Measurements from ENCODE around the gene NFYB.
"Not testable (repeated sequence)": the region's sequence is repeated elsewhere in the genome, so short reads cannot be mapped to it uniquely, and the experiment has no call there.

The NFYB gene

GRCh38 chr12:104166465-104166864 is 28.5 kb upstream of the NFYB start:
- H3K9ac ChIP-seq, result no peak overlapping the region
- no peaks in the 10 kb centered on the region for H3K36me3 ChIP-seq
- H3K27me3 ChIP-seq, result no peaks in the 10 kb centered on the region
- no peak overlapping the region for H3K27ac ChIP-seq
- H3K9me3 ChIP-seq (replicated peaks in 1 of 11), result peaks cover 0 to 11% (median 0%) of the 10 kb centered on the region in 11 experiments; a peak in 3 of 22 replicates
- no peak for TF ChIP-seq Cebpa-rat (IDR thresholded peaks at IDR 0.05)
- H3K4me1 ChIP-seq, result peaks cover 0 to 13% (median 0%) of the 10 kb centered on the region in 10 experiments; a peak in 5 of 20 replicates
- H3K4me2 ChIP-seq, result no peak overlapping the region
- no peak overlapping the region for H3K4me3 ChIP-seq
- H4K20me1 ChIP-seq, result no peaks in the 10 kb centered on the region

GRCh38 chr12:104165801-104166200 is 27.8 kb upstream of the NFYB start:
- H3K9ac ChIP-seq, result no peak overlapping the region
- H3K9me3 ChIP-seq (replicated peaks in 1 of 11), result peaks cover 0 to 11% (median 0%) of the 10 kb centered on the region in 11 experiments; a peak in 3 of 22 replicates
- TF ChIP-seq Cebpa-rat (IDR thresholded peaks at IDR 0.05), result no peak
- H3K4me1 ChIP-seq, result peaks cover 0 to 13% (median 0%) of the 10 kb centered on the region in 10 experiments; a peak in 5 of 20 replicates
- H3K27me3 ChIP-seq, result no peaks in the 10 kb centered on the region
- H3K27ac ChIP-seq, result no peak overlapping the region
- no peak overlapping the region for H3K4me3 ChIP-seq
- H3K4me2 ChIP-seq, result no peak overlapping the region
- no peaks in the 10 kb centered on the region for H4K20me1 ChIP-seq
- H3K36me3 ChIP-seq, result no peaks in the 10 kb centered on the region

- no peak overlapping the region for H3K4me3 ChIP-seq
- no peaks in the 10 kb centered on the region for H4K20me1 ChIP-seq
- H3K36me3 ChIP-seq, result no peaks in the 10 kb centered on the region
- TF ChIP-seq Cebpa-rat (IDR thresholded peaks at IDR 0.05), result no peak
- no peaks in the 10 kb centered on the region for H3K27me3 ChIP-seq
- peaks cover 0 to 3% (median 0%) of the 10 kb centered on the region in 10 experiments; a peak in 3 of 20 replicates for H3K4me1 ChIP-seq
- no peak overlapping the region for H3K9ac ChIP-seq
- no peak overlapping the region for H3K4me2 ChIP-seq
- H3K9me3 ChIP-seq (replicated peaks in 1 of 11), result peaks cover 0 to 11% (median 0%) of the 10 kb centered on the region in 11 experiments; a peak in 3 of 22 replicates
- H3K27ac ChIP-seq, result no peak overlapping the region
Observed at GRCh38 chr12:104164634-104165033, 26.6 kb upstream of the NFYB start.

- Histone ChIP-seq H3K27ac (no peak overlapping the region), H4K20me1 (no peaks in the 10 kb centered on the region), H3K4me3 (no peak overlapping the region), H3K36me3 (no peaks in the 10 kb centered on the region), H3K9ac (no peak overlapping the region), H3K4me1 (no peaks in the 10 kb centered on the region), H3K4me2 (no peak overlapping the region), H3K9me3 (replicated peaks in 1 of 11) (peaks cover 0 to 11% (median 0%) of the 10 kb centered on the region in 11 experiments; a peak in 3 of 22 replicates), H3K27me3 (no peaks in the 10 kb centered on the region)
- no peak for TF ChIP-seq Cebpa-rat (IDR thresholded peaks at IDR 0.05)
Observed at GRCh38 chr12:104163631-104164030, 25.6 kb upstream of the NFYB start.

GRCh38 chr12:104163028-104163427 is 25.0 kb upstream of the NFYB start:
- H3K9ac ChIP-seq, H3K27ac ChIP-seq, H4K20me1 ChIP-seq, H3K4me1 ChIP-seq, H3K27me3 ChIP-seq, H3K4me3 ChIP-seq, H3K4me2 ChIP-seq, H3K36me3 ChIP-seq: not testable (repeated sequence)
- H3K9me3 ChIP-seq (replicated peaks in 1 of 11), result peaks cover 0 to 11% (median 0%) of the 10 kb centered on the region in 11 experiments; a peak in 3 of 22 replicates

- H3K4me1 ChIP-seq, result peaks cover 0 to 11% (median 0%) of the 10 kb centered on the region in 10 experiments; a peak in 5 of 20 replicates
- no peaks in the 10 kb centered on the region for H3K9me3 ChIP-seq (replicated peaks in 1 of 11)
- no peak overlapping the region for H3K4me2 ChIP-seq
- no peak overlapping the region for H3K27ac ChIP-seq
- H3K36me3 ChIP-seq, result no peaks in the 10 kb centered on the region
- H3K27me3 ChIP-seq, result no peaks in the 10 kb centered on the region
- H3K4me3 ChIP-seq, result no peak overlapping the region
- no peak for TF ChIP-seq Cebpa-rat (IDR thresholded peaks at IDR 0.05)
- H4K20me1 ChIP-seq, result no peaks in the 10 kb centered on the region
- no peak overlapping the region for H3K9ac ChIP-seq
Observed at GRCh38 chr12:104155711-104156555, 17.9 kb upstream of the NFYB start.

GRCh38 chr12:104154806-104155205 is 16.8 kb upstream of the NFYB start:
- no peak overlapping the region for H3K27ac ChIP-seq
- H3K27me3 ChIP-seq, result no peaks in the 10 kb centered on the region
- no peaks in the 10 kb centered on the region for H3K9me3 ChIP-seq (replicated peaks in 1 of 11)
- H3K4me2 ChIP-seq, result peak overlapping the region in 1 of 11 experiments; percentile 37; a peak in 2 of 22 replicates
- no peak overlapping the region for H3K9ac ChIP-seq
- H3K4me1 ChIP-seq, result peaks cover 0 to 11% (median 0%) of the 10 kb centered on the region in 10 experiments; a peak in 5 of 20 replicates
- H4K20me1 ChIP-seq, result no peaks in the 10 kb centered on the region
- no peak for TF ChIP-seq Cebpa-rat (IDR thresholded peaks at IDR 0.05)
- H3K4me3 ChIP-seq, result no peak overlapping the region
- no peaks in the 10 kb centered on the region for H3K36me3 ChIP-seq

GRCh38 chr12:104154286-104154685 is 16.3 kb upstream of the NFYB start:
- peaks cover 0 to 11% (median 0%) of the 10 kb centered on the region in 10 experiments; a peak in 5 of 20 replicates for H3K4me1 ChIP-seq
- H3K36me3 ChIP-seq, result no peaks in the 10 kb centered on the region
- no peak overlapping the region for H3K9ac ChIP-seq
- H3K4me3 ChIP-seq, result no peak overlapping the region
- H3K27me3 ChIP-seq, result no peaks in the 10 kb centered on the region
- H3K9me3 ChIP-seq (replicated peaks in 1 of 11), result no peaks in the 10 kb centered on the region
- no peaks in the 10 kb centered on the region for H4K20me1 ChIP-seq
- H3K4me2 ChIP-seq, result peak overlapping the region in 1 of 11 experiments; percentile 37; a peak in 2 of 22 replicates
- no peak for TF ChIP-seq Cebpa-rat (IDR thresholded peaks at IDR 0.05)
- no peak overlapping the region for H3K27ac ChIP-seq

GRCh38 chr12:104152685-104153241 is 14.8 kb upstream of the NFYB start:
- H3K4me3 ChIP-seq, result no peak overlapping the region
- no peak overlapping the region for H3K9ac ChIP-seq
- TF ChIP-seq Cebpa-rat (IDR thresholded peaks at IDR 0.05), result no peak
- H3K27ac ChIP-seq, result no peak overlapping the region
- no peaks in the 10 kb centered on the region for H4K20me1 ChIP-seq
- H3K4me2 ChIP-seq, result no peak overlapping the region
- H3K4me1 ChIP-seq, result peaks cover 0 to 11% (median 0%) of the 10 kb centered on the region in 10 experiments; a peak in 5 of 20 replicates
- H3K36me3 ChIP-seq, result no peaks in the 10 kb centered on the region
- no peaks in the 10 kb centered on the region for H3K27me3 ChIP-seq
- H3K9me3 ChIP-seq (replicated peaks in 1 of 11), result no peaks in the 10 kb centered on the region
